Tibial nerve (tissue), 4 donors: ENCODE data around the gene TSEN34.
"Not testable (repeated sequence)": the region's sequence is repeated elsewhere in the genome, so short reads cannot be mapped to it uniquely, and the experiment has no call there.

Experiments used
- EP300 ChIP-seq, 2 donors: sonication (generic); formaldehyde crosslinking; IDR thresholded peaks; one replicate each; pipeline ENCODE4 v1.6.1; 2017; ENCODE audit warnings: antibody characterized with exemption in 2 of 2, mild to moderate bottlenecking in 1 of 2
- POLR2A ChIP-seq, 2 donors: fragments of 450-650 bp; IDR thresholded peaks; one replicate each; pipeline ENCODE4 v1.6.1; 2017; ENCODE audit warnings: antibody characterized with exemption in 2 of 2, mild to moderate bottlenecking in 2 of 2, moderate library complexity in 2 of 2
- TF ChIP-seq, protein P1 (sequence below), 5 experiments: fragments of 200-600 bp in 3 of 5; fragments of 450-650 bp in 2 of 5; sonication (generic) in 3 of 5; IDR thresholded peaks; one replicate each; pipeline ENCODE4 v1.5.1; 2016 to 2019; ENCODE audit warnings: antibody characterized with exemption in 5 of 5, mild to moderate bottlenecking in 3 of 5, moderate library complexity in 2 of 5

GRCh38 chr19:54223937-54224281 is 32.8 kb downstream of the TSEN34 start:
- TF ChIP-seq, protein P1, sequence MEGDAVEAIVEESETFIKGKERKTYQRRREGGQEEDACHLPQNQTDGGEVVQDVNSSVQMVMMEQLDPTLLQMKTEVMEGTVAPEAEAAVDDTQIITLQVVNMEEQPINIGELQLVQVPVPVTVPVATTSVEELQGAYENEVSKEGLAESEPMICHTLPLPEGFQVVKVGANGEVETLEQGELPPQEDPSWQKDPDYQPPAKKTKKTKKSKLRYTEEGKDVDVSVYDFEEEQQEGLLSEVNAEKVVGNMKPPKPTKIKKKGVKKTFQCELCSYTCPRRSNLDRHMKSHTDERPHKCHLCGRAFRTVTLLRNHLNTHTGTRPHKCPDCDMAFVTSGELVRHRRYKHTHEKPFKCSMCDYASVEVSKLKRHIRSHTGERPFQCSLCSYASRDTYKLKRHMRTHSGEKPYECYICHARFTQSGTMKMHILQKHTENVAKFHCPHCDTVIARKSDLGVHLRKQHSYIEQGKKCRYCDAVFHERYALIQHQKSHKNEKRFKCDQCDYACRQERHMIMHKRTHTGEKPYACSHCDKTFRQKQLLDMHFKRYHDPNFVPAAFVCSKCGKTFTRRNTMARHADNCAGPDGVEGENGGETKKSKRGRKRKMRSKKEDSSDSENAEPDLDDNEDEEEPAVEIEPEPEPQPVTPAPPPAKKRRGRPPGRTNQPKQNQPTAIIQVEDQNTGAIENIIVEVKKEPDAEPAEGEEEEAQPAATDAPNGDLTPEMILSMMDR (IDR thresholded peaks at IDR 0.05): not testable (repeated sequence)
- not testable (repeated sequence) for TF ChIP-seq POLR2A, EP300 (IDR thresholded peaks at IDR 0.05)
